Measurements from ENCODE around the gene MRRF. TPM values are rescaled to one million over a fixed set of nuclear protein-coding genes. Genes with fewer than 3 reads are reported as not detected.

The MRRF gene
- total RNA-seq, 1 donor from 2014 or later = 41.2 TPM

DNA sequence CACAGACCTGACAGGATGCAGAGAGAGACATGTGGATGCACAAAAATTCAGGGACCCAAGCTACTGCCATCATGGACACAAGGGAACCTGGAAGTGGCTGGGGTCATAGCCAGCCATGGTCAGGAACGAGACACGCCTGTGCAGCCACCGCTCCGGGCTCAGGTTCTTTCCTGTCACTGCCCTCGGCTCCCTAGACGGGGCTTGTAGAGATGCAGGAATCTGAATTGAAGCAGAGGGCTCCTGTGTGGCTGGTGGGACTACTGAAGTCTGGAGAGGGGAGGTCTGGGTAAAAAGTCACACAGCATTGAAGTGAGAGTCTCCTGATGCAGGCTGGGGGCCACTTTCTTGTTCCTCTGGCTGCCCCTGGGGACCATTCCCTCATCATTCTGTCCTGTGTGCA, 73.9 kb downstream of the MRRF start:
- H3K4me3 Mint-ChIP-seq = no peak overlapping the region
- H3K27me3 Mint-ChIP-seq = peaks cover 47% of the 10 kb centered on the region
- H3K4me1 Mint-ChIP-seq (ENCODE audit: unreplicated experiment) = peaks cover 19% of the 10 kb centered on the region
- no peak for TF ChIP-seq CTCF (conservative IDR thresholded peaks at IDR 0.05)
- H3K27ac Mint-ChIP-seq = no peak overlapping the region
- H3K9me3 Mint-ChIP-seq = no peaks in the 10 kb centered on the region
- DNase-seq (ENCODE audit: extremely low spot score, unreplicated experiment) = no peak
- no peaks in the 10 kb centered on the region for H3K36me3 Mint-ChIP-seq

DNA sequence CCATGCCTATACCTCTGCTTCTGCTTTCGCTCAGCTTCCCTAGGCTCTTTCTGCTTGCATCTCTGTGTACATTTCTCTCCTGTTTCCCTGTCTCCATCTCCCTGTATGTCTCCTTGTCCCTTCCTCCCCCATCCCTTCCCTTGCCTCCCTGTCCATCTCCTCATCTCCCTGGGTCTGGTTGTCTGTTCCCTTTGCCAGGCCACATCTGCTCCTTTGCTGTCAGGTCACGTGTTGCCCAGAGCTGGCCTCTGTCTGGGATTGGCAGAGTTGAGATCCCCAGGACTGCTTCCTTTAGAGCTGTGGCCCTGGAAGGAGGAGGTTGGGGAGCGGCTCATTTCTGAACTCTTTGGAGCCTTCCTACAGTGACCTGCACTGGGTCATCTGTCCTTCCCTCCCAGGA, 74.3 kb downstream of the MRRF start:
- no peak overlapping the region for H3K27ac Mint-ChIP-seq
- DNase-seq (ENCODE audit: extremely low spot score, unreplicated experiment) = no peak
- TF ChIP-seq CTCF (conservative IDR thresholded peaks at IDR 0.05) = no peak
- no peak overlapping the region for H3K4me3 Mint-ChIP-seq
- no peaks in the 10 kb centered on the region for H3K9me3 Mint-ChIP-seq
- no peaks in the 10 kb centered on the region for H3K36me3 Mint-ChIP-seq
- H3K27me3 Mint-ChIP-seq = peaks cover 51% of the 10 kb centered on the region
- H3K4me1 Mint-ChIP-seq (ENCODE audit: unreplicated experiment) = peaks cover 22% of the 10 kb centered on the region

DNA sequence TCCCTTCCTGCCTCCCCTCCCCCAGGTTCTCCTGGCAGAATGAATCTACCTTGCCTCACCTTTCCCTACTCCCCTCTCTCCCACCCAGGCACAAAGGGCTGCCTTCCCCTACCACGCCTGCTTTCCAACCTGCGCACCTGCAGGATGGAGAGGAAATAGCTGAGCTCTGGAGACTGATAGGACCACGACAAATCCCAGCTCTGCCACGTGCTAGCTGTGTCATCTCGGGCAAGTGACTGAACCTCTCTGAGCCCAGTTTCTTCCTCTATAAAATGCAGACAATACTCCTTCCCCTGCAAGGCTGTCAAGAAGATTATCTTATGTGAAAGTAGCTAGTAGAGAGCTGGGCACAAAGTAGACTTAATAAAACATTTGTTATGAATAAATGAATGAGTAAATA, 74.9 kb downstream of the MRRF start:
- peaks cover 52% of the 10 kb centered on the region for H3K27me3 Mint-ChIP-seq

GRCh38 chr9:122340161-122340560, 75.5 kb downstream of the MRRF start:
- Mint-ChIP-seq H3K27me3 (peaks cover 52% of the 10 kb centered on the region), H3K27ac (no peak overlapping the region), H3K4me1 (ENCODE audit: unreplicated experiment) (peaks cover 23% of the 10 kb centered on the region), H3K4me3 (no peak overlapping the region), H3K9me3 (no peaks in the 10 kb centered on the region), H3K36me3 (no peaks in the 10 kb centered on the region)
- DNase-seq (ENCODE audit: extremely low spot score, unreplicated experiment) = no peak
- TF ChIP-seq CTCF (conservative IDR thresholded peaks at IDR 0.05) = no peak

More for the DNA sequence above, 74.9 kb downstream of the MRRF start:
- Mint-ChIP-seq H3K4me1 (ENCODE audit: unreplicated experiment) (peaks cover 23% of the 10 kb centered on the region), H3K36me3 (no peaks in the 10 kb centered on the region), H3K9me3 (no peaks in the 10 kb centered on the region), H3K4me3 (no peak overlapping the region), H3K27ac (no peak overlapping the region)
- TF ChIP-seq CTCF (conservative IDR thresholded peaks at IDR 0.05) = no peak
- no peak for DNase-seq (ENCODE audit: extremely low spot score, unreplicated experiment)

DNA sequence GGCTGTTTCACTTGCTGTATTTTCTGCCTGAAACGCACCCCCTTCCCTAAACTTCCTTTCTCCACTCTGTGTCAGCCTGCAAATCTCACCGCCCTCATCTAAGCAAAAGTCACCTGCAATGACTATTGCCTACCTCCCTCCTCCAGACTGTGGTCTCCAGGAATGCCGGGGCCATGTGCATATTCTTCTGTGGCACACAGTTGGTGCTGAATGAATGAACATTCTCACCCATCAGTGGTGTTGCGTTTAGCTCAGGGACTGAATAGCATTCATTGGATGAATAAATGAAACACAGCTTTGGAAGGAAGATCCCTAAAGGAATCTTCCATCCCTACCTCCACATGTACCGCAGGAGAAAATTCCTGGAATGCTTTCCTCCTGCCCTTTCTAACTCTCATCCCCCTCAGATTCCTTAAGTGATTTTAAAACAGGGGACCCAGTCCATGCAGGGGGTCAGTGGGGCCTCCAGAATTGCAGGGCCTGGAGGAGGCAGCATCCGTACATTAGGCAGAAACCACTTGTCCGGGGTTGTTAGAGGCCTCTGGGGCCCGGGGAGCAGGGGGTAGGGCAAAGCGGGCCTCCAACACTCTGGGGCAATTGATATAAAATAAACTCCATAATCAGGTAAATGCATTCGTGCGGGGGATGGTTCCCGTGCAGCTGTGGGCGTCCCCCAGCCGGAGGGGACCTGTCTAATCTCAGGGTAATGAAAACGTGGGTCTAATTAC, 77.8 kb downstream of the MRRF start:
- Mint-ChIP-seq H3K4me3 (no peak overlapping the region), H3K36me3 (no peaks in the 10 kb centered on the region), H3K27ac (no peak overlapping the region), H3K4me1 (ENCODE audit: unreplicated experiment) (peaks cover 24% of the 10 kb centered on the region), H3K27me3 (peaks cover 57% of the 10 kb centered on the region), H3K9me3 (no peaks in the 10 kb centered on the region)
- DNase-seq (ENCODE audit: extremely low spot score, unreplicated experiment) = no peak
- TF ChIP-seq CTCF (conservative IDR thresholded peaks at IDR 0.05) = no peak

All from type B pancreatic cell (in vitro differentiated cells).